ENCODE data around the gene PTPRD.
"Not testable (repeated sequence)": the region's sequence is repeated elsewhere in the genome, so short reads cannot be mapped to it uniquely, and the experiment has no call there.

The PTPRD gene

DNA sequence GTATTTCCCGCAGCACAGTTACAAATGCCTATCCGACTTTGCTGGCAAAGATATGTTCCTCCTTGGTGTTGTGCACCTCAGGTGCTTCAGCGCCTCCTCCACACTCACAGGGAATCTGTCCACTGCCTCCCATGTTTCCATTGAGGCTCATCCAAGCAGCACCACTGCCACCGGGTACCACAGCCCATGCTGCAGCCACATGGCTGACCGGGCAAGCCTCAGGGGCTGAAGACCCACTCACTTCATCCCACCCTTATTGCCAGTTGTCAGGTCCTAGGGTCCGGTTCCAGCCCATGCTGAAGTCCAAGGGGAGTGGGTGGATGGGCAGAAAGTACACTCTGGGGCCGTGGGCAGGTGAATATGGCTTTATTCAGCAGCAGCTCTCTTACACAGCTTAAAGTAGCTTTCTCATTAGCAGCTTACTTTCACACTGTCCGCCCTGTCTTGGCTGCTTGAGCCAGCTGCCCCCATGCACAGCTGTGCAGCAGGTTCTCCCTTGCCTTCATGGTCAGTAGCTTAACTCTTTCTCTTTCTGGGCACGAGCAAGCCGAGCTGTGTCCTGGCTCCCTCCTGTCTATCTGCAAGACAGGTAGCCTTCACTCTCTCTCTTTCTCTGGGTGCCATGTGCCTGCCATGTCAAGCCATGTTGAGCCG is 1052.3 kb downstream of the PTPRD start:
- DNase-seq, result no peak

DNA sequence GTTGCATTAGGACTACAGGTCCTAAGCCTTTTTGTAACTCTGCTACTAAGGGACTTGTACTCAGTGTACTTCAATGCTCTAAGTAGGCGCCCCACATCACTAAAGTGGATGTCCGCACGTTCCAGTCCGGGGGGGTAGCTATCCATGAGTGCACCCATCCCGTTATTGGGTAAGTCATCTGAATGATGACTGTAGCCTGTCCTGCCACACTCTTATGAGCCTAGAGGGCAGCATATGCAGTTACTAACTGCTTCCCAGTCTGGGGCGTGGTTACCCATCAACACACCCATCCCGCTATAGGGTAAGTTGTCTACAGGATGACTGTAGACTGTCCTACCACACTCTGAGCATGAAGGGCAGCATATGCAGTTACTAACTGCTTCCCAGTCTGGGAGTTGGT is 1053.9 kb downstream of the PTPRD start:
- DNase-seq, result no peak

DNA sequence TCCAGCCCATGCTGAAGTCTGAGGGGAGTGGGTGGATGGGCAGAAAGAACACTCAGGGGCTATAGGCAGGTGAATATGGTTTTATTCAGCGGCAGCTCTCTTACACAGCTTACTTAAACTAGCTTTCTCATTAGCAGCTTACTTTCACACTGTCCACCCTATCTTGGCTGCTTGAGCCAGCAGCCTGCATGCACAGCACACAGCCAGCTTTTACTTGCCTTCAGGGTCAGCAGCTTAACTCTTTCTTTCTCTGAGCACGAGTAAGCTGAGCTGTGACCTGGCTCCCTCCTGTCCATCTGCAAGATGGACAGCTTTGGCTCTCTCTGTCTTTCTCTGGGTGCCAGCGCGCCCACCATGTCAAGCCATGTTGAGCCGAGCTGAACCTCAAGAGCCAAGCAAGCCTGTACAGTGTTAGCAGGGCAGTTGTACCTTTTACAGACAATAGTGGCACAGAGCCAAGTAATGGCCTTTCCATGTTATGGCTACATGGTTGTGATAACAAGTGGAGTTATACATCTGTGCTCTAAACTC is 1054.9 kb downstream of the PTPRD start:
- peak; percentile 46 for DNase-seq

DNA sequence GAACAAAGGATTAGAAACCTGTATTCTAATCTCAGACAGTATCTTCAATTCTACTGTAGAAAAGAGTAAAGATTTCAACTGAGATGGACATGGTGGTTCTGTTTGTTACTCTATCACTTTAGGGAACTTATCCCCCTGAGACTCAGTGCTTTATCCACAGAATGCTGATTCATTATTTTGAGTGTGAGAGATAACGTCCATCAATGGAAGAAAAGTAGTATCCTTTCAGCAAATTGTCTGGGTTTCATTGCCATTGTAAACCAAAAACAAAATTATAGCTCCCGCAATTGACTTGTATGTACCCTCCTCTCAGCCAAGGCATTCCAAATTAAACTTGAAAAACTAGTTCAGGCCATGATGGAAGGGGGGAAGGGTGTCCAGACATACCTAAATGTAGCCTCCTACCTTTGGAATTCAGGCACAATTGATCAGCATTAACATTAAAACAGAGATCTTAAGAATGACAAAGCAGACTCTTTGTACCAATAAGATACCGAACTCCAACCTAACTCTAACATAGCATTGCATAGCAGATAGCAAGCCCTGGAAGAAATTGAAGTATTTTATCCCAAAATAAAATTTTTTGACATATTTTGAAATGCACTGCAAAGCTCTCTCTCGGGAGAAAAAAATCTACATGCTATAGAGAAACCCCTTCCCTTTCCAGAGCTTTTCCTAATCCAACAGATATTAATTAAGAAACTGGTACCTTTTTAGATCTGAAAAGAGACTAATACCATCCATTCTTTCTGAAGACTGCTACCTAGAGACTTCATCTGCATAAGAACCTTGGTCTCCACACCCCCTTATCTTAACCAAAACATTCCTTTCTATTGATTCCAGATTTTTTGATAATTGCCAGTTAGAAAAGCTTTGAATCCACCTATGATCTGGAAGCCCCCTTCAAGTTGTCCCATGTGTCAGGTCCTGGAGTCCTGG is 1055.7 kb downstream of the PTPRD start:
- no peak for DNase-seq

DNA sequence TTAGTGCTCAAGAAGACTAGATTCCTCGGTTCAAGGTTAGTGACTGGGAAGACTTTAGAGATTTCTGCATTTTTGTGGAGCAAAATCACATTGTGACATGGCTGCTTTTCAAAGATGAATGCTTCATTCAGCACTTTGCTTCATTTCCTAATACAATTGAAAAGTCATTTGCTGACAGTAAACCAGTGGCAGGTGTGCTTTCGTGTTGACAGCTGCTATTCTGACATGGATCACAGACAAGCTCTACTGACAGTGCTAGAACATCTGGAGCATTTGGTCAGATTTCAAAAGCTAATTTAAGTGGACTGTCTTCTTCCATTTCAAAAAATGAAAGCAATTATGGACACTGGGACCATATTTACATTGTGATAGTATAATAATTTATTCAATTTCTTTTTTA is 1060.1 kb downstream of the PTPRD start:
- peak; percentile 85 for DNase-seq

DNA sequence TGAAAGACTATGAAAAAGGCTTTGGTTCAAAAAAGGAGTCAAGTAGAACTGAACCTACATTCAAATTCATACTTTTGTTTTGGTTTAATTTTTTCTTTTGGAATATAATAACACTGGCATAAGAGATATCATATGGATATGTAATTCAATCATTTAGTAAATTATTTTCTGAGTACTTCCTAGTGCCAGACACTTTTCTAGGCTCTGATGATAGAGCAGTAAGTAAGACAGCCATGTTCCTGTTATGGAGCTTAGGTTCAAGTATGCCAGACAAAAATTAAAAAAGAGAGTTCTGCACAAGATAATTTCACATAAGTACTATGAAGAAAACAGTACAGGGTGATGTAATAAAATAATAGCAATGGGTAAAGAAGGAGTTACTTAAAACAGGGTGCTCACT is 1074.0 kb downstream of the PTPRD start:
- no peak for DNase-seq

DNA sequence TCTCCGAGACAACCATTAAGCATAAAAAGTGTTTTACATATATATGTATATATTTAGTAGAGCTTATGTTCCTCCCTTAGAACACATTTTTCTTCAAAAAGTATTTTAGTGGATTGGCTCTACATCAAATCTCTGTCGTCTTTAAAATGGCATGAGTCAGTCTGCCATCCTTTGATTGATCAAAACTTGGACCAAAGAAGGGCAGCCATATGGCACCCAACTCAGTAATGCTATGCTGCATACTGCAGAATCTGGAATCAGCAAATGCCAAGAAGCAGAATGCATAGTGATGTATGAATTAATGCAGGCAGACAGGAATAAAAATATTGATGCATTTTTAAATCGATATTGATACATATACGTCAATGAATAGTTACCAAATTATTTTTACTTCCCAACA is 1074.4 kb downstream of the PTPRD start:
- DNase-seq, result no peak

DNA sequence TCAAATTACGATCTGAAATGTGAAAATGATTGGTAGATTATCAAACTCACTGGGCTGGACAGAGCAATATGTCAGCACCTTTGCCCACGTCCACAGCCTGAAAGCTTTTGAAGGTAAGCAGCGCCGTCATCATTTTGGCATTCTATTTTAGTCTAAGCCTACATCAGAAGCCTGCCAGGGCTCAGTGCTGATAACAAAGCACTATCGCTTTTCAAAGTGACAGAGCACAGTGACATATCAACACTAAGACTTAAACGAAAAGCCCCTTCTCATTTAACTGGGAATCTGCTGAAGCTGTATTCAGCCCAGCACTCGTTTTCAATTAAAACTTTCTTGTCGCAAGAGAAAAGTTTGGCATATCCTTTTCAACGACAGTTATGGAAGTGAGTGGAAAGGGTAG is 1076.3 kb downstream of the PTPRD start:
- no peak for DNase-seq

DNA sequence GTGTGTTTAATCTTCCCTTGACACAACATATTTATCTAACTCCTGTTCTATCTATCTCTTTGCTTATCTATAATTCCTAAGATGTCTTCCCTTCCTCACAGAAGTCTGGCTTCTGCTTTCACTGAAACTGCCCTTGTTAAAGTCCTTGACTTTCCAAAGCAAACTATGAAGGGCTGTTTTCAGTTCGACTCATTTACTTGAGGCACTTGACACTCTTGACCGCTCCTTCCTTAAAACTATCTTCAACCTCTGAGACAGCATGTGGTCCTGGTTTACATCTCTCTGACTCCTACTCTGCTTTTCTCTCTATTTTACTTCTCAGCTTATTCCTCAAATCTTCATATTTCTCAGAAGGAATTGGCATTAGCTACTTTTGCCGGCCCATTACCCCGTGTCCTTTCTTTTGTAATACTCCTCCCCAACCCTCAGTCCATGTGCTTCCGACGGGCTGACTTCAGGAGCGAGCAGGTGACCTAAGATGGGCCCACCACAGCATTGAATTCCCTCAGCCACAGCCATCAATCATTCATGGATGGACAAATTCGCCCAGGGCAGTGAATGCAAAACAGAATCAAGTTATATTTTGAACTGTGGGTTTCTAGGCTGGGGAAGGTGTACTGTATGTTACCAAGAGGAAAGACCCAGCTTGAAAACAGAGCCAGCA is 1089.2 kb downstream of the PTPRD start:
- peak; percentile 15 for DNase-seq

DNA sequence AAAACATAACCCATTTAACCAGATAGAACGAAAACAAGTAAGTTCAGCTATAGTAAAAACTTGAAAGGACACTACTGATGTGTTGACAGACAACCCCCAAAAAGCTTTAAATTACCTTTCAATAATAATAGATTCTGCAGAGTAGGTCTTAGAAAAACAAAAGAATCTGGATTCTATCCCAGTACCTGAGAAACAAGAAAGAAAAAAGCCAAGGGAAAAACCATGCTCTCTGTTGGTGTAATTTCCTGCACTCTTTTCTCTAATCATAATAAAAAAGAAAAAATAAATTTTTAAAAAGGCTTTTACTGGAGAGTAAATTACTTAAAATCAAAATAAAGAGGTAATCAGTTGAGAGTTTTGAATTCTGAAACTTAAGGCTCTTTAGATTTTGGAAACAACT is 1090.4 kb downstream of the PTPRD start:
- DNase-seq, result peak; percentile 70

DNA sequence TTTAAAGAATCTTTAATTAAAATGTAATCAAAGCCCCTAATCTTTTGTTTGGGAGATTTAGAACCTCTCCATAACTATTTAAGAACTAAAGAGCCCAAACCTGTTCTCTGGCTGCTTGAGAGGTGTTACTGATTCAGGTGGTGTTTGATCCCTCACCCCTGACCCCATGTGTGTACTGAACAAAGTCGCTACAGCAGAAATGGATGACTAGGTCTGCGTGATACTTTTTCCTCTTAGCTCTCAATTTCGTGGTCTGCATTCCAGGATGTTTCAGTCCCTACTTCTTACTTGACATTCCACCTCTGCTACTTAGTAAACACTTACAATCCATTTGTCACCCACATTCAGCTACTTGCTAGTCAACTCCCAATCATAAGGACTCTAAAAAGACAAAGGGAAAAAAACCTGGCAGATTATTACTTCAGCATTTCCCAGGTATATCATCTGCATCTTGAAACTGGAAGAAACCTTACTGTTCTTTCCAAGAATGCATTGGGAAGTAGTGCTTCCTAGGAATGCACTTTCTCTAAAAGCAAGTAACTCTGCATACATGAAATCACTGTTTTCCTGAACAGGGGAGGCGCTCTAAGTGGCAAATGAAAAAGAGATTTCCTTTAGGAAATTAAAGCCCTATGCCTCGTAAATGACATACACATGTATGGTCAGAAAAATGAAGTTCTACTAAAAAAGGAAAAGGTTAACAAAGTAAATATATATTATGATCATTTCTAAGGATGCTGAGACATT is 1091.6 kb downstream of the PTPRD start:
- DNase-seq, result peak; percentile 41

DNA sequence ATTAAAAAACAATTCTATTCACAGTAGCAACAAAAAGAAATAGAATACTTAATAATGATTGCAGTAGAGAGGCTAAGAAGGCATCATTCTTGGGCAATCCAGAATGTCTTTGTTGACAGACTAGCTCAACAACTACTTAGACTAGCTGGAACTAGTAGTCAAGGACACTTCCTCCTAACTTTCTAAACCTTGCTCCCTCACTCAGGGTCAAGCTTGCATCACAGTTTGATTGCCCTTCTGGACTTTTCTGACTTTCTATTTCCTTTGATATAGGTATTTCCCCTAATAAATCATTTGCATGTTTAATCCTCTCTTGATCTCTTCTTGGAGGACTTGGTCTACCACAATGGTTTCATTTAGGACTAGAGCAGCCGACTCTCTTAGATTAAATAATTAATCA is 1107.9 kb downstream of the PTPRD start:
- DNase-seq, result no peak

DNA sequence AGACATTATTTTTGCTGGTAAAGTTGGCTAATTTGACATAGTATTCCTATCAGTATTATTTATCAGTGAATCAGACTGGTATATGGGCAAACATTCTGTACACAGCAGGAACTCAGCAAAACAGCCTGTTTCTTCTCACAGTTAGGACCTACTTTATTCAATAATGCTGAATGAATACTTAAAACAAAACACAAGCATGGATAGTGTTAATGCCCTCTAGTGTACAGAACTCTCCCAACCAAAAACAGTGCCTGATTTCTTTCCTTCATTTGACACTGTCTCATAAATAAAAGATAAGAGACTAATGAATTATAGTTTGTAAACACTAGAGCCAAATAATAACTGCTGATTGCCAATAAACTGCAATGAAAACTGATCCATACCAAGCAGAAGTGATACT is 1113.3 kb downstream of the PTPRD start:
- DNase-seq, result peak; percentile 37

DNA sequence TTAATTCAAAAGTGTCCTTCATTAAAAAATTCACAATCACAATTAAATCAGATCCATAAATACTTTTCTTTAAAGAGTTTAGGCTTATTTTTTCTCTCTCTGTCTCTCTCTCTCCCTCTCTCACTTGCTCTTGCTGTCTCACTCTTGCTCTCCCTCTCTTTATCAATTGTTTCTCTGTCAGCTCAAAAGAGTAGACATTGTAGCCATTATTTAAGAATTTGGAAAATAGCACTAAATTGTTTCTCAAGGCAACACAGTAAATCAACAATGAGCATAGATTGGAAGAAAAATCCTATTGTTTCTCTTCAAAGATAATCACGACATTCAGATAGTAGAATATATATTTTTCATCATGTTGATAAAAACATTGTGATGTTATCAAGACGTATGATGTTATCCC is 1114.0 kb downstream of the PTPRD start:
- no peak for DNase-seq

DNA sequence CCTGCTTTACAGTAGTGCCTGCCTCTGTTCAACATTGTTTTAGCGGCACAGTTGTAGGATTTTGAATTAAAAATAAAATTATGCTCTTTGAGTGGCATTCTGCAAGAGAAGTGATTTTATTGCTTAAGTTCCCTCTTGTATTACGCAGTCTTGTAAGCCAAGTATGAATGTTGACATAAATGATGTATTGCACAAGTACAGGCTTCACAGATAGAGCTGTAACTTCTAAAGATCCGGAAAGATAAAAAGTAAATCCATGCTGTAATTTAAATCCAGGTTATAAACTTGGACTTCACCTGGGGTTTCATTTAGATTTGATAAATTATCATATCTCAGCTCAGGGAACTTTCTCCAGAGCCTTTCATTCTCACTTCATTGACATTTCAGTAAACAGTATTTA is 1114.7 kb downstream of the PTPRD start:
- DNase-seq, result no peak

DNA sequence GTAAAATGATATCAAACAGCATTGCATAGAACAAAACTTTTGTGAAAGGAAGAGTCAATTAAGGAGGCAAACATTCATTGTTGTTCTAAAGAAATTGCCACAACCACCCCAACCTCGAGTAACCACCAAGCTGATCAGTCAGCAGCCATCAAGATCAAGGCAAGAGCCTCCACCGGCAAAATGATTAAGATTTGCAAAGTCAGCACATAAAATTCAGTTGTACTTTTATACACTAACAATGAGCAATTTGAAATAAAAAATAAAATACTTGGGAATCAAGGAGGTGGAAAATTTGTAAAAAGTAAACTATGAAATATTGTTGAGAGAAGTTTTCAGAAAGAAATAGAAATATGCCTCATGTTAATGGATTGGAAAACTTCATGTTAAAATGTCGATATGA is 1118.5 kb downstream of the PTPRD start:
- no peak for DNase-seq

DNA sequence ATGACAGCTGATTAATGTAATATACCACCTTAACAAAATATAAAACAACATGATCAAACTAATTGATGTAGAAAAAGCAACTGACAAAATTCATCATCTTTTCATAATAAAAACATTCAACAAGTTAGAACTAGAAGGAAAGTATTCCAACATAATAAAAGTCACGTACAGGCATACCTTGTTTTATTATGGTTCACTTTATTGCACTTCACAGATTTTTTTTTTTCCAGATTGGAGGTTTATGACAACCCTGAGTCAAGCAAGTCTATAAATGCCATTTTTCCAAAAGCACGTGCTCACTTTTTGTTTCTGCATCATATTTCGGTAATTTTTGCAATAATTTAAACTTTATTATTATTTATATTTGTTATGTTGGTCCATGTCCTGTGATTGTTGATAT is 1120.3 kb downstream of the PTPRD start:
- no peak for DNase-seq

DNA sequence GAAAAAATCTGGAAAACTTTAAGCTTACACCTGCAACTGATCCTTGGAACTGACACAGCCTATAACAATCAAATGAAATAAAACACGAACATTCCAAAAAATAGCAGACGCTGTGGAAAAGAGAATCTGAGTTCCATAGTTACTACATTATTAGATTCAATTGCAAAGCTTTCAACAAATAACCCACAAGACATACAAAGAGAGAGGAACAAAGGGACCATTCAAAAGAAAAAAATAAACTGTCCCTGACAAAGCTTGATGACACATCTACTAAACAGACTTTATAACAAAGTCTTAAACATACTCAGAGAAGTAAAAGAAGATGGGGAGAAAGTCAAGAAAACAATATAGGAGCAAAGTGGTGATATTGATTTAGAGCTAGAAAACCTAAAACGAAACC is 1123.6 kb downstream of the PTPRD start:
- DNase-seq, result no peak

DNA sequence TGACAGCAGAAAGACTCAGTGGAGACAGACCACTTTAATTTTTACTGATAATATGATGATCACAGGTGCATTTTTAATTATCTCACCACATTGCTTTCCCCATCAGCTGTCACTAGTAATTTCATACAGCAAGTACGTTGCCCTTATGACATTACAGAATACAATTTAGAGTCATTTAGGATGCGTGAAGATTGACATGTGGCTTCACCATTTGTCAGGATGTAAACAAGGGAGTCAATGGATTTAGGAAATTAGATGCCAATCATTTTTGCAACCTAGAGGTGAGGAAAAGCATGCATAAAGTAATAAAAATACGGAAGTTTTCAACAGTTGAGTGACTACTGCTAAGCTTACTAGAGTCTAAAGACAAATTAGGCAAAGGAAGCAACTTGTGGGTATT is 1129.6 kb downstream of the PTPRD start:
- no peak for DNase-seq

DNA sequence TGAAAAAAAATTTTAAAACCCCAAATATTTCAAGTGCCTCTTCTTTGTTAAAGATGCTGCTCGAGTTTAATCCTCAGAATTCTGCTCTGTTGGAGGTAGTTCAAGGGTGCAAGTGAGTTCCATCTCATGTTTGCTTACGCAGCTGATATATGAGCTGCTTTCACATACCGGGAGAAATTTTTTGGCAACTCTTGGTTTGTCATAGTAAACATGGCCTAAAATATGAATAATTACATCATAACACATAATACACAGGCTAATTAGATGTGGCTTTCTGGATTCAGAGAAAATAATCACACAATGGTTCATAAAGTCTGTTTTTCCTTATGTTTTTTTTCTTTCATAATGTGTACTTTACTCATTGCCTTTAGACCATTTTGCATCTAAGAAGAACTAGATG is 1134.1 kb downstream of the PTPRD start:
- peak; percentile 18 for DNase-seq

DNA sequence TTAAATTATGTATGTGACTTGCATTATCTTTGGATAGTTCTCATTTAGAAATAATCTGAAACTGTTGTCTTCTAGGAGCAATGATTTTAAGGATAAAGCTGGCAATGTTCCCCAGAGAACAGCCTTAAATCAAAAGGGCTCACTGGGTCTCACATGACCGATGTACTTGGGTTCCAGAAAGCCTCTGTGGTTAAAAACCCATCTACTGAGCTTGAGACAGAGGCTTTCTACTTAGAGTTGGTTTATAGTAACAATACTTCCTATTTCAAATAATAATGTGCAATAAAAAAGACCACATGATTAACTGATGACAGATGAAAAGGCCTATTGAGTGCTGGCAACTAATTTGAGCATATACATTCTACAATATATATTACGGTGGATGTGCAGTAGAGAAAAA is 1143.5 kb downstream of the PTPRD start:
- no peak for DNase-seq

DNA sequence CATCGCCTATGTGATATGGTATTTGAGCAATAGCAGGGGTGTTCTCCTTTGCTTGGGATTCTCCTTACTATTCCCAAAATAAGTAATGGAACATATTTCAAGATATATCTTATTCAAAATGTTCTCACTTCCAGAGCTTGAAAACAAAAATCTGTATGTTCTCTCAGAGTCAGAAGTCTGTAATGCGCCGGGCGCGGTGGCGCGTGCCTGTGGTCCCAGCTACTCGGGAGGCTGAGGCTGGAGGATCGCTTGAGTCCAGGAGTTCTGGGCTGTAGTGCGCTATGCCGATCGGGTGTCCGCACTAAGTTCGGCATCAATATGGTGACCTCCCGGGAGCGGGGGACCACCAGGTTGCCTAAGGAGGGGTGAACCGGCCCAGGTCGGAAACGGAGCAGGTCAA is 1170.9 kb downstream of the PTPRD start:
- DNase-seq, result not testable (repeated sequence)

DNA sequence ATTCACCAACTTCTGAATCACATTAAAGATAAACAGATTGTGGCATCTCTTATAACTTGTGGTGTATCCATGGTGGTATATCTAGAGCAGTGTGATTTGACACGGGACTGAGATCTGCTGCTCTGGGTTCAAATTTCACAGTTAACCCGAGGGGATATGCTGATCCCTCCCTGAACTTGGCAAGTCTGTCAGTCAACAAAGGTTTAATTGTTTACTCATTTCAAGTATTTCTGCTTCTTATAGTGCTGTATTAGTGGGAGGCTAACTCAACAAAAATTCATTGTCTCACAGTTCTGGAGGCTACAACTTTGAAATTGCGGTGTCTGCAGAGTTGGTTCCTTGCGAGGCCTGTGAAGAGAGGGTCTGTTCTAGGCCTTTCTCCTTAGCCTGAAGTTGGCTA is 1175.2 kb downstream of the PTPRD start:
- DNase-seq, result no peak

Measured in NCI-H69 (cell line).